Stimulated activated CD4-positive, alpha-beta T cell treated with anti-CD3 and anti-CD28 coated beads, TNF-alpha, amount 100 ng/mL, for 24 hours (primary cell): ENCODE data around the gene COG5.

Experiments
- DNase-seq, 3 experiments: peaks; one replicate each; pipeline ENCODE4 v3.0.0-alpha.2; 2020; ENCODE audit warnings: low read depth in 3 of 3

The COG5 gene

DNA sequence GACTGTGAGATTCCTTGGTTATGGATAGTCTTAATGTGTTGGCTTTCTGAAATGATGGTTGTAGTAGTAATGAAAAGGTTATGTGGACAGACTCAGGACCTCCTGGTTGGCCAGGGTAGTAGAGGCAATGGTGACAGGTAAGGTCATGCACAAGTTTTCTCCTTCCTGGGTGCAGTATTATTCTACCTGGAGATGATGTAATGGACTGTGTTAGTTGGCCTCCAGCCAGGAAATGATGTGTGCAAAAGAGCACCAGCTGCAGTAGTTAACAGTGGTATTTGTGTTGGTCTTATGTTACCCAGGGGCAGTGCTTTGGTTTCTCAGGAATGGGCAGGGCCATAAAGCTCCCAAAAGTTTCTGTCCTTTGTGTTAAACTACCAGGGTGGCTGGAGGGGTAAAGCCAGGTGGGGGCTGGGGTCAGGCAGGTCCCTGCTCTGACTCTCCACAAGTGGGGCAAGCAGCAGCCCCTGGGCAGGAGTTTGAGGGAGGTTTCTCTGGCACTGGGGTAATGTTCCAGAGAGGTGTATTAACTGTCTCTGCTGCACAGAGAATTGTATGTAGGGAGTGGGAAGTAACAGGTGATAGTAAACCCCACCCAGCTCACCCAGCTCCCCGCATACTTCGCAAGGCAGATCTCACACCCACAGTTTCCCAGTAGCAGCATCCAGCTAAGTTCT, 57.6 kb downstream of the COG5 start:
- DNase-seq, result no peak

DNA sequence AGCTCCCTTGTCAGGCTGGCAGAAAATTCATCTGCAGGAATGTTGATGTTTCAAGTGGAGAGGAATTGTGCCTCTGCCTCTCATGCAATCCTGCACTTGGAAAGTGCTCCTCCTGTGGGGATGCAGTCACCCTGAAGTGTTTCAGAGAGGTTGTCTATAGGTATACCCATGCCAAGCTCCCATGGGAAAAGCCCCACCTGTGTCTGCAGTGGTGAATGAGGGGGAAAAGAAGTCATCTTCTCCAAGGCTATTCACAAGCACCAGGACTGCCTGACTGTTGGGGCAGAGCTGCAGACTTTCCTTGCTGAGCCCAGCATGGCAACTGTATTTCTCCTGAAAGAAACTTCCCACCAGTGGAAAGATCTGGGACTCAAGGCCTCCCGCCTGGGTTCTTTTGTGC, 58.4 kb downstream of the COG5 start:
- DNase-seq, result no peak

DNA sequence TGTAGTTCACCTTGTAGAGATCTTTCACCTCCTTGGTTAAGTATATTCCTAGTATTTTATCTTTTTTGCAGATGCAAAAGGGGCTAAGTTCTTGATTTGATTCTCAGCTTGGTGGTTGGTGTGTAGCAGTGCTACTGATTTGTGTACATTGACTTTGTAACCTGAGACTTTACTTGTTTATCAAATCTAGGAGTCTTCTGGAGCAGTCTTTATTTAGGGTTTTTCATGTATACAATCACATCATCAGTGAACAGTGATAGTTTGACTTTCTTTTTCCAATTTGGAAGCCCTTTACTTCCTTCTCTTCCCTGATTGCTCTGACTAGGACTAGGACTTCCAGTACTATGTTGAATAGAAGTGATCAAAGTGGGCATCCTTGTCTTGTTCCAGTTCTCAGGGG, 60.0 kb downstream of the COG5 start:
- no peak for DNase-seq

DNA sequence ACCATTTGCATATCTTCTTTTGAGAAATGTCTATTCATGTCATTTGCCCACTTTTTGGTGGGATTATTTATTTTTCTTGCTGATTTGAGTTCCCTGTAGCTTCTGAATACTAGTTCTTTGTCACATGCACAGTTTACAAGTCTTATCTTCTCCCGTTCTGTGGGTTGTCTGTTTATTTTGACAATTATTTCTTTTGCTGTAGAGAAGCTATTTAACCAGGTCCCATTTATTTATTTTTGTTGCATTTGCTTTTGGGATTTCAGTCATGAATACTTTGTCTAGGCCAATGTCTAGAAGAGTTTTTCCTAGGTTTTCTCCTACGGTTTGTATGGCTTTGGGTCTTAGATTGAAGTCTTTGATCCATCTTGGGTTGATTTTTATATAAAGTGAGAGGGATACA, 60.9 kb downstream of the COG5 start:
- DNase-seq, result no peak

DNA sequence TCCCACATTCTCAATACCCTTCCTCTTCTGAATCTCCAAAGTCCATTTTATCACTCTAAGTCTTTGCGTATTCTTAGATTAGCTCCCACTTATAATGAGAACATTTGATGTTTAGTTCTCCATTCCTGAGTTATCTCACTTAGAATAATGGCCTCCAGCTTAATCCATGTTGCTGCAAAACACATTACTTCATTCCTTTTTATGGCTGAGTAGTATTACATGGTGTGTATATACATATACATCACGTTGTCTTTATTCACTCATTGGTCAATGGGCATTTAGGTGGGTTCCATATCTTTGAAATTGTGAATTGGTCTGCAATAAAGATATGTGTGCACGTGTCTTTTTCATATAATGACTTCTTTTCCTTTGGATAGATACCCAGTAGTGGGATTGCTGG, 61.6 kb downstream of the COG5 start:
- DNase-seq, result no peak

DNA sequence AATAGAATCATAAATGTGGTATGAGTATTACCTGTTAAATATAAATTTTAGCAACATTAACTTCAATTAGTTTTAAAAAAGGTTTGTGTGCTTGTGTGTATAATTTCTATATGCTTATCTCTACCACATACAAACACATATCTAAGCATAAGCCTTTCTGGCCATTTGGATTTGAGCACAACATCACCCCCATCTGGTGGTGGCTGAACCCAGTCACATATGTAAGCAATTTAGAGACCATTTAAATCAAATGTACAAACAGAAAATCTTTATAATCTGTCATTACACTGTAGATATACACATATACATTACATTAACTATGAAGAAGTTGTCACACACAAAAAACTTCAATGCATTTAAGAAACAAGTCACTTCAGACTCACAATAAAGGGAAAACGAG, 62.1 kb downstream of the COG5 start:
- no peak for DNase-seq

DNA sequence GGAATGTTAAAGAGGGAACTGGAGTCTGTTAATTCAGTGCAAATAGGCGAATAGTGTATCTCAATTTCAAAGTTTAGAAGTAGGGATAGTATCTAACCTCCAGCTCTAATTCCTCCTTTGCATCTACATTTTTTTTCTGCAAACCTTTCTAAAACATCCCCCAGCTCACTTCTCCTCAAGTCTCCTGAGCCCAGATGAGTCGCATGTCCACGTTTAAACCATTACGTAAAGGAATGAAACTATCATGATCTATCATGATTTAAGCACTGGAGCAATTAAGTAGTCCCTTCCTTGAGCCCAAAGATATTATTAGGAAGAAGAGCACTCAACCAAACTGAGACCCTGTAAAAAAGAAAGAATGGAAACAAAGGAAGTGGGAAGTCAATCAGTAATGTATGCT, 64.0 kb downstream of the COG5 start:
- no peak for DNase-seq

DNA sequence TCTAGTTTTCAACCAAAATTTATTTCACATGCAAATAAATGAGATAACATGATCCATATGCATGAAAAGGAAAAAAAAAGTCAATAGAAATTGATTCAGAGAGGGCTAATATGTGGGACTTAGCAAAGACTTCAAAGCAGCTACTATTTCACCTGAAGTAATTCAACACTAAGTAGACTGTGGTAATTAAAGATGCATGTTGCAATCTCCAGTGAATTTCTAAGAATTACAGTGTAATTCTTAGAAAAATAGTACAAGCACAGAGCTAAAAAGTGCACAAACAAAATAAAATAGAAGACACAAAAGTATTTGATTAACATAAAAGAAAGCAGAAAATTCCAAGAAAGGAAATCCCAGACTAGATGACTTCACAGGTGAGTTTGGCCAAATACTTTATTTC, 68.2 kb downstream of the COG5 start:
- DNase-seq, result no peak

DNA sequence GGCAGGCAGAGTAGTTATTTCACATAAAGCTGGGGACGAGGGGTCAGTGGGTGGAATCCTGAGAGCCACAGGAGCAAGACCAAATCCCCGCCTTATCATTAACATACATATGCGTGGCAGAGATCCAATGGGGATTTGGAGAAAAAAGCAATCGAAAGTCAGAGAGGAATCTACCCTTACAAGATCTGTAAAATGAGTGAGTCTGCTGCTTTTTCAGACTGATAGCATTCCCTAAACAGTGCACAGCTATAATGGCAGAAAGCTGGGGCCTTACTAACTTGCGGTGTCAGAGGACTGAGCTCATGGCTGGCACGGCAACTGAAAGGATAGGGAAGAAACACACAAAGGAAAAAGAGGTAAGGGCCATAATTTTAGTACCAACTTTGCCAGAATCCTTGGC, 68.8 kb downstream of the COG5 start:
- no peak for DNase-seq

DNA sequence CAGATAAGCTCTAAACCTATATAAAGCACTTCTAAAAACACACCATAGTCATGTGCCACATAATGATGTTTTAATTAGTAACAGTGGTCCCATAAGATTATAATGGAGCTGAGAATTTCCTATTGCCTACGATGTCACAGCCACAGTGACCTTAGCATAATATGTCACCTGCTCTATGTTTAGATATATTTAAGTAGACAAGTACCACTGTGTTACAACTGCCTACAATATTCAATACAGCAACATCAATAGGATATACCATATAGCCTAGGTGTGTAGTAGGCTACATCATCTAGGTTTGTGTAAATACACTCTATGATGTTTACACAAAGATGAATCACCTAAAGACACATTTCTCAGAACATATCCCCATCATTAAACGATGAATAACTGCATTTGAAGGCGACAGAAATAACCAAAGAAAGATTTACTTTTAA, 69.4 kb downstream of the COG5 start:
- DNase-seq, result no peak

DNA sequence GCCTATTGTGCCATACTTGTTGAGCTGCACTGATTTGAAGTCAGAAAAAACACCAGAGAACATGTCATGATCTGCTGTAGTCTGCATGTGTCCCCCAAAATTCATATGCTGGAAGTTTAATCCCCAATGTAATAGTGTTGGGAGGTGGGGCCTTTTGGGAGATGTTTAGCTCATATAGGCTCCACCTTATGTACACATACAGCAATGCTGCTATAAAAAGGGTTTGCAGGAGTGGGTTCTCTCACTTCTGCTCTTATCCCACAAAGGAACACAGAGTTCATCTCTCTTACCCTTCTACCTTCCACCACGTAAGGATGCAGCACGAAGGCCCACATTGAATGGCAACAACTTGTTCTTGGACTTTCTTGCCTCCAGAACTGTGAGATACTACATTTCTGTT, 70.8 kb downstream of the COG5 start:
- DNase-seq, result no peak

DNA sequence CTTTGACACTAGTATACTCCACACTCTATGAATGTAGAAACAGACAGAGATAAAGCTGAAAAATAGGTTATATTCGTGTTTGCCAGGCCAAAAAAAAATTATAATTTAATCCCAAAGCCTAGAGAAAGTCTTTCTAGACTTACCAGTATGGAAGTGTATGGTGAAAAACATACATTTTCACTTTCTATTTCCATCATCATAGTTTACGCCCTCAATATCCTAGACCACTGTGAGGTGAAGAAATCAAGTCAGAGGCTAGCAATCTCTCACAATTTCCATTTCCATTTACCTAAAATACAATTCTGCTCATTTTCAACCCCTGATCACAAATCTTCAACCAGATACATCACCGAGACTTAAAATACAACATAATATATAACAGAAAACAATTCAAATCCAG, 77.7 kb downstream of the COG5 start:
- no peak for DNase-seq

DNA sequence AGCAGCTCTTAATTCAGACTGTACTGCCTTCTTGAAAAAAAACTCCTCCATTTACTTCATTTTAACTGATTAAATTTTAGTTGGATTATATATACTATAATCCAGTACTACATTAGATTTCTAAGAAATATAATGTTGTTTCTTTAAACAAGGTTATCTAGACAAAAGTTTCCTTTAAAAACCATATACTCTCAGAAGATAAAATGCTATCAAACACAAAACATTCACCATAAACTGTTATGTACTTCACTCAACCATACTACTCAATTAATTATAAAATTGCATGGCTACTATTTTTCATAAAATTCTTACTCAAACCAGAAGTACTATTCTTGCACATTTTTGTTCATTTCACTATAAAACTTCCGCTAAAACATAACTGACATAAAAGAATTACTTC, 81.1 kb downstream of the COG5 start:
- no peak for DNase-seq

DNA sequence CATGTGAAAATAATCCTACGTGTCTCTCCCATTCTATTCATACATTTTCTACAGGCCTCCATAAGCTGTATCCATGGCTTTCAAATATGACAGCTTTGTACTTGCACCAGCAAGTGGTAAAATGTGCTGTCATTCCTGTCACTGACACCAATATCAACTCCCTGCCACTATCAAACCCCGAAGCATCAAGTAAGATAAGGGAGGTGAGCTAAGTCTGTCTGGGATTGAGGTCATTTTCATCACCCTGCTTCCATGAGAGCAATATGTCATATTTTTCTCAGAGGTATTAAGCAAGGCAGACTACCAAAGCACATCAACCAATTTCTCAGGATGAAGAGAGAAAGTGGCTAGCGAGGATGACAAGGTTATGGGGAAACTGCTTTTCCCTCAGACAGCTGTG, 82.8 kb downstream of the COG5 start:
- DNase-seq, result no peak

DNA sequence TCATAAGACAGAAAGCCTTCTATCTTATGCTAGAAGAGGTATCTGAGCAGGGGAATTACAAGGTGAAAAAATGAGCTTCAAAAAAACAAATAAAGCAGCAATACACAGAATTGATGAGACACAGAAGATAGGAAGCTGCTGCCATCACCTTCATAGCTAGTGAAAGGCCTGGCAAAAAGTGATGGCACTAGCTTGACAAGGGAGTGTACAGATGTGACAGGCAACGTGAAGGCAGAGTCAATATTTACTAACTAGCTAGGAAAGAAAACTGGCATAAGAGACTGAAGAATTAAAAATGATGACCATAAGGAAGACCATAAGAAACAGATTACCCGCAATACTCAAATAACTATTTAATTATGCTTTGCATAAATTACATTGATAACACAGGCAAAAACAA, 84.4 kb downstream of the COG5 start:
- DNase-seq, result no peak

DNA sequence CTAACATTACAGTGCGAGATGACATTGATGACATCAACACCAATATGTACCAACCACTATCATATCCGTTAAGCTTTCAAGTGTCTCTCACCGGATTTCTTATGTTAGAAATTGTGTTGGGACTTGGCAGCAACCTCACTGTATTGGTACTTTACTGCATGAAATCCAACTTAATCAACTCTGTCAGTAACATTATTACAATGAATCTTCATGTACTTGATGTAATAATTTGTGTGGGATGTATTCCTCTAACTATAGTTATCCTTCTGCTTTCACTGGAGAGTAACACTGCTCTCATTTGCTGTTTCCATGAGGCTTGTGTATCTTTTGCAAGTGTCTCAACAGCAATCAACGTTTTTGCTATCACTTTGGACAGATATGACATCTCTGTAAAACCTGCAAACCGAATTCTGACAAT, 89.6 kb downstream of the COG5 start:
- DNase-seq, result no peak

DNA sequence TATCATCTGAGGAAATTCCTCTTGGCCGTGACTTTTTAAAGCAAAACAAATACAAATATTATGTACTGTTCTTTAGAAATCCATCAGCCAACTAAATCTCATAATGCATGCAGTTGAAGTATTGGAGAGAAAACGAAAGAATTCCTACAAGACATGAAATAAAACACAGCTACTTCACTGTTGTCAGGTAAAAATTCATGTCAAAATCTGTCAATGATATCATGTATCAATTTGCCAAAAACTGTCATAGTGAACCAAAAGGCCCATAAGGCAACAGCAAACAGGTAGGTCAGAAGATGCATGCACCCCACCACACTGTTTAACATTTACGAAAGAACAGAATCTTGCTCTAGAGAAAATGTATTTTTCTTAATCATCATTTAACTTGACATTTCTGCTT, 91.6 kb downstream of the COG5 start:
- no peak for DNase-seq

DNA sequence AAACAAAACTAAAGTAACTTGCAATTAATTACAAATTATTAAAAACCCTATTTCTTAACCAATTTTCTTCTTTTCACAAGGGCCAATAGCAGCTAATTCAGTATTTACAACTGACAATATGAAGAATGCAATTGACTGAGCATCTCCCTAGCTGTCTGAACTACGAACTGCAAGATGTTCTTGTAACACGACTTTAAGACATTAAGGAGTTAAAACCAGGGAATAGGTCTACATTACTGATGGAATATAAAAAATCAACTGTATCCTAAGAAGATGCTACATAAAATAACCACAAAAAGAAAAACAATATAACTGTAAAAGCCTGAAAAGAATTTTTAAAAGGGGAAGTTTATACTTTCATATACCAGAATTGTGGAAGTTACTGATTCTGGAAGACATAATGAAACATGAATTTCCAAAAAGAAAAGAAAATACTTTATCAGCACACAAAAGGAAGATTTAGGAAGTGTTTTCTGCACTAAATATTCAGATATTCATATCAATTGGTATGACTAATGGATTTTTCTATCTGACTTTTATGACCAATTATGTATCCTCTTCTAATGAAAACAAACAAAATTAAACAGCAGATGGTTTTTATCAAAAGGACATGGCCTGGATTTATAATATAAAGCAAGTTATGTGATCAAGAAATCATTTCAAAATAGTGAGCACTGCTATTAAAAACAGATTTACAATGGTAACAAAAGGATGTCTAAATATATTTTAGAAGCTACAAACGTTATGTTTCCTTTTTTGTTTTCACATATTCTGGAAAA, 92.2 kb downstream of the COG5 start:
- no peak for DNase-seq

DNA sequence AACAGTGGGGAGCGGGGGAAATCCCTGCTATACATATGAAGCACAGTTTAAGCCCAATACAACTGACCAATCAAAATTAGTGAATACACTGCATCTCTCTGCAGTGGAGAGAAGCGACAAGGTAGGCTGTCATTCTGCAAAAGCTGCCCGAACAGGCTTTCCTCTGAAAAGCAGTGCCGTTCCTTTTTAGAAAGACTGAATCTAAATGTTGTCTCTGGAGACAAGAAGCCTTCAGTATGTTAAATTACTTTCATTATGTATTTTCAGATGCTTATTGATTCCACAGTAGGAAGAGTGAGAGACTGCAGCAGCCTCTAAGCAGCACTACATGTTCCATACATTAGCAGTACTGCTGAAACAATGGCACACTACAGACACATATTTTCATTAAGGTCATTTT, 93.8 kb downstream of the COG5 start, which contains the start of gene GPR22:
Gene GPR22, plus strand, starts transcription at position 129 of the 400 bp plus-strand sequence. CDS start 4,004 bp downstream, outside the sequence.
- DNase-seq, result no peak

DNA sequence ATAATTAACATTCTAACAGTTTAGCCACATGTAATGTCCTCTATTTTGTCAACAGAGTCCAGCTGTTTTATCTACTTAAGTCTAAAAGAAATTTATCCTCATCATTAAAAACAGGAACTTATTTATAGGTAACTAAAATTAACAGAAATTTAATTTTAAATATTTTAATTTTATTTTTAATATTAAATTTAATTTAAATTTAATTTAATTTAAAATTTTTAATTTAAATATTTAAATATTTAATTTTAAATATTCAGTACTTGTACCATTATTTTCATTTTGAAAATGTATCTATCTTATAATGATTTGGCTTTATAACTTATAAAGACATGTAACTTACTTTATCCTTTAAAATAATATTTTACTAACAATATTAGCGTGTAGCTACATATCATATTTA, 94.9 kb downstream of the COG5 start:
- no peak for DNase-seq

DNA sequence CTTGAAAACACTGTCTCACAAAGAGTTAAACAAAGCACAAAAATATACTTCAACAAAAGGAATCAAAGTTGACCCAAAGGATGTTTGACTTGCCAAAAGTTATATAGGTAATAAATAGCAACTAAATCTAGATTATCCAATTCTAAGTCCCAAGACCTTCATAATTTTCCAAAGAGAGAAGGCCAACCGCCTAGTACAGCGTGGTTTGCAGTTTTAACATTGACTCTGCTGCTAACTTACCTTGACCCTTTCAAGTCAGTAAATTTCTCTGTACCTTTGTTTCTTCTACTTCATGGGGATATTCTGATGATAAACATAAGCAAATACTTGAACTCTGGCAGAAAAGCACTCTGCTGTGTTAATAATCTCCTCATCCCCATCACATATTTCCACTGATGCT, 95.7 kb downstream of the COG5 start:
- DNase-seq, result no peak

DNA sequence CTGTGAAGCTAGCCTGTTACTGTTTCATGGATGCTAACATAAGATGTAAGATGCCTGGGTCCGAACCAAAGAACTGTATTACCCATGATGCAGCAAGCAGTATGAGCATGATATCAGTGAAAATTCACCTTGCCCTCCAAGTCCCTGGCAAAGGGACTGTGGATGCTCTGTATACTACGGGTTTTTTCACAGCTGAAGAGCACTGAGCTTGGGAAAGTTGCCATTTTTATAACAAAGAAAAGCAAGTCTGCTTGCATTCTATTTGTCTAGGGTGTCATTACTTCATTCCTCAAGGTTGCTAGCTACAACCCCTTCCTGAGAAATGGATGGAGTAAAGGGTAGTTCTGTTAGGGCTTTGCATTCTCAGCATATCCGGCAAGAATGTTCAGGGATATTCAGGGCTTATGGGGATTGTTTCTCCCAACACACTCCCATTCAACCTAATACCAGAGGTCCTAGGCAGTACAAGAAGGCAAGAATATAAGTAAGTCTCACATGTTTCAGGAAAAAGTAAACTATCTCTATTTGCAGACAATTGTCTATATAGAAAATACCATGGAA, 99.0 kb downstream of the COG5 start:
- DNase-seq, result no peak
